ENCODE measurements around the gene RBMS3. TPM values are rescaled to one million over a fixed set of nuclear protein-coding genes. Genes with fewer than 3 reads are reported as not detected.

RBMS3 gene
- total RNA-seq, 1 donor from 2014 or later = 23.7 TPM

DNA sequence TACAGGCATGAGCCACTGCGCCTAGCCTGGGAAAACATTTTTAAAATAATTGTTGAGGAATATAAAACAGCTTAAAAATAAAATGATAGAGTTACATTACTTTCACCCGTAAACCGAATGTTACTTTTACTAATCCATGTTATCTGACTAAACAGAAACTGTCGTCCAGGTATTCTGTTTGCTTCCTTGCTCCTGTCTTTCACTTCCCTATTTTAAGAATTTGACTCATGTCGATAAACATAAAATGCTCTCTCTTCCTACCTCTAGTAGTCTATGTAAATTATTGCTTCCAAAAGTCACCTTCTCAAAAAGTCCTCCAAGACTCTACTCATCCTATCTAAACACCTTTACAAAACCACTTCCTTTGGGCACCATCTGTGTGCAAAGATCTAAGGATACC, 216.4 kb downstream of the RBMS3 start:
- Histone ChIP-seq H3K4me3 (ENCODE audit: low read depth, low read length) (no peak overlapping the region), H3K36me3 (ENCODE audit: control insufficient read depth, insufficient read depth, low read length) (no peaks in the 10 kb centered on the region), H3K27me3 (ENCODE audit: control insufficient read depth, insufficient read depth, low read length) (no peaks in the 10 kb centered on the region)
- no peak for DNase-seq (ENCODE audit: low read depth)
- no peak for TF ChIP-seq CTCF (IDR thresholded peaks at IDR 0.05; ENCODE audit: insufficient read depth, low read length, poor library complexity, severe bottlenecking)

- no peaks in the 10 kb centered on the region for H3K36me3 ChIP-seq (ENCODE audit: control insufficient read depth, insufficient read depth, low read length)
- no peaks in the 10 kb centered on the region for H3K27me3 ChIP-seq (ENCODE audit: control insufficient read depth, insufficient read depth, low read length)
- no peak for DNase-seq (ENCODE audit: low read depth)
- TF ChIP-seq CTCF (IDR thresholded peaks at IDR 0.05; ENCODE audit: insufficient read depth, low read length, poor library complexity, severe bottlenecking) = no peak
- no peak overlapping the region for H3K4me3 ChIP-seq (ENCODE audit: low read depth, low read length)
Measured at GRCh38 chr3:29502771-29503170, 221.9 kb downstream of the RBMS3 start.

- no peak for TF ChIP-seq CTCF (IDR thresholded peaks at IDR 0.05; ENCODE audit: insufficient read depth, low read length, poor library complexity, severe bottlenecking)
- DNase-seq (ENCODE audit: low read depth) = no peak
- no peaks in the 10 kb centered on the region for H3K36me3 ChIP-seq (ENCODE audit: control insufficient read depth, insufficient read depth, low read length)
- no peaks in the 10 kb centered on the region for H3K27me3 ChIP-seq (ENCODE audit: control insufficient read depth, insufficient read depth, low read length)
- H3K4me3 ChIP-seq (ENCODE audit: low read depth, low read length) = no peak overlapping the region
Measured at GRCh38 chr3:29503314-29503713, 222.4 kb downstream of the RBMS3 start.

GRCh38 chr3:29503958-29504357, 223.1 kb downstream of the RBMS3 start:
- Histone ChIP-seq H3K36me3 (ENCODE audit: control insufficient read depth, insufficient read depth, low read length) (no peaks in the 10 kb centered on the region), H3K4me3 (ENCODE audit: low read depth, low read length) (no peak overlapping the region), H3K27me3 (ENCODE audit: control insufficient read depth, insufficient read depth, low read length) (no peaks in the 10 kb centered on the region)
- TF ChIP-seq CTCF (IDR thresholded peaks at IDR 0.05; ENCODE audit: insufficient read depth, low read length, poor library complexity, severe bottlenecking) = no peak
- no peak for DNase-seq (ENCODE audit: low read depth)

DNA sequence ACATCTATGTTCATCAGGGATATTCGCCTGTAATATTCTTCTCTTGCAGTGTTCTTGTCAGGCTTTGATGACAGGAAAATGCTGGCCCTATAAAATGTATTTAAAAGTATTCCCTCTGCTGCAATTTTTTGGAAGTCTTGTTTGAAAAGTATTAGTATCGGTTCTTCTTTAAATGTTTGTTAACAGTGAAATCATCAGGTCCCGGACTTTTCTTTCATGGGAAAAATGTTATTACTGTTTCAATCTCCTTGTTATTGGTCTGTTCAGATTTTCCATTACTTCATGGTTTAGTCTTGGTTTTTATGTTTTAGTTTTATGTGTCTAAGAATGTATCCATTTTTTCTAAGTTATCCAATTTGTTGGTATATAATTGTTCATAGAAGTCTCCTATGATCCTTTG, 225.6 kb downstream of the RBMS3 start:
- Histone ChIP-seq H3K36me3 (ENCODE audit: control insufficient read depth, insufficient read depth, low read length) (no peaks in the 10 kb centered on the region), H3K4me3 (ENCODE audit: low read depth, low read length) (no peak overlapping the region), H3K27me3 (ENCODE audit: control insufficient read depth, insufficient read depth, low read length) (no peaks in the 10 kb centered on the region)
- no peak for TF ChIP-seq CTCF (IDR thresholded peaks at IDR 0.05; ENCODE audit: insufficient read depth, low read length, poor library complexity, severe bottlenecking)
- no peak for DNase-seq (ENCODE audit: low read depth)

DNA sequence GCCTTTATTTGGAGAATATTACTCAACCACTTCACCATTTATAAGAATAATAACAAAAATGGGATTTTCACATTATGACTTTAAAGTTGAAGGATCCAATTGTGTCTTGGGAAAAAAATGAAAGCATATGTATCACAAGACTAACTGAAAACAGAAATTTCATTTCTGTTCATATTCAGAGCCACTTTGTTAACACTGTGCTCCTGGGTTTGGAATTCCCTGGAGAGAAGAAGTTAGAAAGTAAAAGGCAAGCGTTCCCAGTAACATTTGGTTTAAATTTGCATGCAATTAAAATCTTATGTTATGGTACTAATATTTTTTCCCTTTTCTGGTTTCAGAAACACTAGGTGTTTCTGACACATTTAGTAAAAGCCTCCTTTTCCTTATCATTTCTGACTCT, 230.8 kb downstream of the RBMS3 start:
- H3K4me3 ChIP-seq (ENCODE audit: low read depth, low read length) = no peak overlapping the region
- no peak for DNase-seq (ENCODE audit: low read depth)
- TF ChIP-seq CTCF (IDR thresholded peaks at IDR 0.05; ENCODE audit: insufficient read depth, low read length, poor library complexity, severe bottlenecking) = no peak
- H3K36me3 ChIP-seq (ENCODE audit: control insufficient read depth, insufficient read depth, low read length) = no peaks in the 10 kb centered on the region
- no peaks in the 10 kb centered on the region for H3K27me3 ChIP-seq (ENCODE audit: control insufficient read depth, insufficient read depth, low read length)
